Natural killer cell (primary cell): ENCODE results near the gene COQ9. TPM values are rescaled to one million over a fixed set of nuclear protein-coding genes. Genes with fewer than 3 reads are reported as not detected.

Source experiments
- ATAC-seq, 3 donors: fragments of 150-1000 bp in 2 of 3; fragments of 200-7000 bp in 1 of 3; cut with Tn5 transposase; 1 replicate in 1 of 3; 2 replicates in 2 of 3; pipeline ENCODE4 v1.10.0; 2021; ENCODE audit warnings: mild to moderate bottlenecking in 2 of 3, moderate library complexity in 2 of 3
- DNase-seq, 2 donors: peaks; one replicate each; pipeline versions ENCODE4 v3.0.0 to v3.0.0-alpha.2; 2013 to 2021; ENCODE audit warnings: mixed read lengths in 1 of 2
- H3K27ac ChIP-seq: one replicate; pipeline ENCODE4 v1.5.1; 2013; ENCODE audit warnings: mild to moderate bottlenecking, low read length
- H3K27me3 ChIP-seq: one replicate; pipeline ENCODE4 v1.6.1; 2013; ENCODE audit warnings: low read length; ENCODE audit not compliant: control insufficient read depth, insufficient read depth
- H3K36me3 ChIP-seq: one replicate; pipeline ENCODE4 v1.6.1; 2013; ENCODE audit warnings: low read length; ENCODE audit not compliant: control insufficient read depth, insufficient read depth
- H3K4me1 ChIP-seq: one replicate; pipeline ENCODE4 v1.6.1; 2013; ENCODE audit warnings: low read length; ENCODE audit not compliant: control insufficient read depth, insufficient read depth
- H3K4me3 ChIP-seq: one replicate; pipeline ENCODE4 v1.5.1; 2013; ENCODE audit warnings: low read length
- H3K9me3 ChIP-seq: one replicate; pipeline ENCODE4 v1.6.1; 2013; ENCODE audit warnings: low read length; ENCODE audit not compliant: control insufficient read depth, insufficient read depth
- H3K27ac Mint-ChIP-seq, 2 donors: one replicate each; pipeline ENCODE4 v1.8.0; 2022; ENCODE audit warnings: mild to moderate bottlenecking in 2 of 2, mixed read lengths in 2 of 2, moderate library complexity in 1 of 2
- H3K27me3 Mint-ChIP-seq, 2 donors: one replicate each; pipeline ENCODE4 v1.8.0; 2022; ENCODE audit warnings: low read depth in 2 of 2, mixed read lengths in 2 of 2
- H3K36me3 Mint-ChIP-seq: one replicate; pipeline ENCODE4 v1.8.0; 2022; ENCODE audit warnings: mixed read lengths
- H3K4me1 Mint-ChIP-seq, 2 donors: one replicate each; pipeline ENCODE4 v1.8.0; 2022; ENCODE audit warnings: mixed read lengths in 2 of 2
- H3K4me3 Mint-ChIP-seq: one replicate; pipeline ENCODE4 v1.8.0; 2022; ENCODE audit warnings: mild to moderate bottlenecking, moderate library complexity, mixed read lengths
- H3K9me3 Mint-ChIP-seq, 2 donors: one replicate each; pipeline ENCODE4 v1.8.0; 2022; ENCODE audit warnings: mixed read lengths in 2 of 2
- WGBS: methylation state at CpG from one replicate; pipeline ENCODE4 v1.1.7; 2013; ENCODE audit warnings: missing lambda C conversion rate; ENCODE audit not compliant: insufficient coverage; 5-methylcytosine and 5-hydroxymethylcytosine counted together
- intact Hi-C: fragments of 100-400 bp; cut with micrococcal nuclease; formaldehyde crosslinking; loops from one replicate; pipeline ENCODE4 v1.14.2; 2022
- total RNA-seq, 4 donors: library from RNA; stranded (reverse); fragments of 120-200 nt in 1 of 4; gene quantifications; one replicate each; pipeline versions ENCODE4 v1.2.3 to v1.2.4, GENCODE V29; 2013 to 2022
- TF ChIP-seq, protein P1 (sequence below): fragments of 200-600 bp; IDR thresholded peaks from one replicate; pipeline ENCODE4 v1.8.0; 2022; ENCODE audit warnings: antibody characterized with exemption

COQ9 gene
- total RNA-seq, 3 donors from 2014 or later (not counting 1 experiment from before 2014, with no cell fraction given) = 16.9 to 30.2 (median 18.3) TPM

GRCh38 chr16:57503366-57503765 lies 56.1 kb downstream of the COQ9 start:
- Mint-ChIP-seq H3K4me1 (peaks cover 0 to 10% of the 10 kb centered on the region in 2 donors), H3K9me3 (no peaks in the 10 kb centered on the region), H3K27me3 (no peaks in the 10 kb centered on the region), H3K4me3 (no peak overlapping the region), H3K27ac (no peak overlapping the region), H3K36me3 (no peaks in the 10 kb centered on the region)
- Histone ChIP-seq H3K27me3 (no peaks in the 10 kb centered on the region), H3K36me3 (no peaks in the 10 kb centered on the region), H3K9me3 (no peaks in the 10 kb centered on the region), H3K4me3 (no peak overlapping the region), H3K27ac (no peak overlapping the region), H3K4me1 (peaks cover 12% of the 10 kb centered on the region)
- WGBS = 92% methylated on average over 15 of the region's 15 CpGs
- no peak for ATAC-seq
- TF ChIP-seq, protein P1, sequence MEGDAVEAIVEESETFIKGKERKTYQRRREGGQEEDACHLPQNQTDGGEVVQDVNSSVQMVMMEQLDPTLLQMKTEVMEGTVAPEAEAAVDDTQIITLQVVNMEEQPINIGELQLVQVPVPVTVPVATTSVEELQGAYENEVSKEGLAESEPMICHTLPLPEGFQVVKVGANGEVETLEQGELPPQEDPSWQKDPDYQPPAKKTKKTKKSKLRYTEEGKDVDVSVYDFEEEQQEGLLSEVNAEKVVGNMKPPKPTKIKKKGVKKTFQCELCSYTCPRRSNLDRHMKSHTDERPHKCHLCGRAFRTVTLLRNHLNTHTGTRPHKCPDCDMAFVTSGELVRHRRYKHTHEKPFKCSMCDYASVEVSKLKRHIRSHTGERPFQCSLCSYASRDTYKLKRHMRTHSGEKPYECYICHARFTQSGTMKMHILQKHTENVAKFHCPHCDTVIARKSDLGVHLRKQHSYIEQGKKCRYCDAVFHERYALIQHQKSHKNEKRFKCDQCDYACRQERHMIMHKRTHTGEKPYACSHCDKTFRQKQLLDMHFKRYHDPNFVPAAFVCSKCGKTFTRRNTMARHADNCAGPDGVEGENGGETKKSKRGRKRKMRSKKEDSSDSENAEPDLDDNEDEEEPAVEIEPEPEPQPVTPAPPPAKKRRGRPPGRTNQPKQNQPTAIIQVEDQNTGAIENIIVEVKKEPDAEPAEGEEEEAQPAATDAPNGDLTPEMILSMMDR = no peak
- intact Hi-C loops = no loop called here
- DNase-seq = no peak

DNA sequence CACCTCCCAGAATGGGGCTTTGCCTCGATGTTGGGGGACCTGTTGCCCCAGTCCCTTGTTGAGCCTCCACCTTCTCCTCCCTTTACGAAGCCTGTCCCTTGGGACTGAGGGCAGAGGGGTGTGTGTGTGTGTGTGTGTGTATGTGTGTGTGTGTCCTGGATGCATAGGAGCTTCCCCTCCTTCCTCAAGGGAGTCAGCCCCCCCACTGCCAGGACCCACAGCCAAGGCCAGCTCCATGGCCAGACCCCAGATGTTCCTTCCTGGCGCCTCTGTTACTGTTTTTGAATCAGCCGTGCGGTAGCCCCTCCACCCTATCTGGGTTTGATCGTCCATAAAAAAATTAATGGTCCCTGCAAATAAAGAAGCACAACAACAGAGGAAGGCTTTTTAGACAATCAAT lies 56.7 kb downstream of the COQ9 start:
- TF ChIP-seq, protein P1 = no peak
- no peaks in the 10 kb centered on the region for H3K27me3 ChIP-seq
- Mint-ChIP-seq H3K9me3 (no peaks in the 10 kb centered on the region), H3K4me3 (no peak overlapping the region), H3K4me1 (peaks cover 0 to 10% of the 10 kb centered on the region in 2 donors), H3K36me3 (no peaks in the 10 kb centered on the region), H3K27ac (no peak overlapping the region), H3K27me3 (no peaks in the 10 kb centered on the region)
- peaks cover 12% of the 10 kb centered on the region for H3K4me1 ChIP-seq
- no peak overlapping the region for H3K4me3 ChIP-seq
- ATAC-seq (no peak), DNase-seq (no peak)
- WGBS = 84% methylated on average over 5 of the region's 6 CpGs
- intact Hi-C loops = no loop called here
- no peak overlapping the region for H3K27ac ChIP-seq
- no peaks in the 10 kb centered on the region for H3K36me3 ChIP-seq
- H3K9me3 ChIP-seq = no peaks in the 10 kb centered on the region

DNA sequence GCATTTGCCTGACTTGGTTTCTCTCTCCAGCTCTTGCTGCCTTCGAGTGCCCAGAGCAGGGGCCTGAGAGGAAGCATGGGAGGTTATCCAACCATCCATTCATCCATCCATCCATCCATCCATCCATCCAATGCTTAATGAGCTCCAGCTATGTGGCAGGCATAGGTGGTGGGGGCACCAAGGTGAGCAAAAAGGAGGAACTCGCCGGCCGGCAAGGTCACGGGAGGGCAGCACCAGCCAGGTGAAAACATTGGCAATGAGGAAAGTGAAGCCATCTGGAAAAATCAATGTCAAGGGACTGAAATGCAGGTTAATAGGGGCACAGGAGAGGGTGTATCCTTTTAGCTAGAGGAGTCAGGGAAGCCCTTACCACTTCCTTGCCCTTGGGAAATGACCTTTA lies 57.2 kb downstream of the COQ9 start:
- TF ChIP-seq, protein P1 = no peak
- WGBS = 90% methylated on average over 5 of the region's 5 CpGs
- Mint-ChIP-seq H3K9me3 (no peaks in the 10 kb centered on the region), H3K27ac (no peak overlapping the region), H3K27me3 (no peaks in the 10 kb centered on the region), H3K4me1 (peaks cover 0 to 10% of the 10 kb centered on the region in 2 donors), H3K36me3 (no peaks in the 10 kb centered on the region), H3K4me3 (no peak overlapping the region)
- Histone ChIP-seq H3K4me1 (peaks cover 12% of the 10 kb centered on the region), H3K4me3 (no peak overlapping the region), H3K27me3 (no peaks in the 10 kb centered on the region), H3K36me3 (no peaks in the 10 kb centered on the region), H3K9me3 (no peaks in the 10 kb centered on the region), H3K27ac (no peak overlapping the region)
- DNase-seq (no peak), ATAC-seq (no peak)
- intact Hi-C loops = no loop called here

DNA sequence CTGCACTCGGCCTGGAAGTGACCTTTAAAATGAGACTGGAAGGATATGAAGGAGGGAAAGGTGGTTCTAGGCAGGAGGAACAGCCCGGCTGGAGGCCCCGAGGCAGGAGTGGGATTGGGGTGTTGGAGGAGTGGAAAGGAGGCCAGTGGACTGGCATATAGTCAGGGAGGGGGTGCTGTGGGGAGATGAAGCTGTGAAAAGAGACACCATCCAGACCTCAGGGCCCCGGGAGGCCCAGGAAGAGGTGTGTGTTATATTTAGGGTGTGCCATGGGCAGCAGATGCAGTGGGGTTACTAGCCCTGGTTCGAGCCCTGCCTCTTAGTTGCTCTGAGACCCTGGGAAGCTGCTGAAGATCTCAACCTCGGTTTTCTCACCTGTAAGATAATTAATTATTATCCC lies 57.9 kb downstream of the COQ9 start:
- H3K27me3 ChIP-seq = no peaks in the 10 kb centered on the region
- H3K9me3 ChIP-seq = no peaks in the 10 kb centered on the region
- ATAC-seq = no peak
- H3K4me1 ChIP-seq = peaks cover 9% of the 10 kb centered on the region
- H3K27ac ChIP-seq = no peak overlapping the region
- Mint-ChIP-seq H3K4me3 (no peak overlapping the region), H3K36me3 (no peaks in the 10 kb centered on the region), H3K27me3 (no peaks in the 10 kb centered on the region), H3K4me1 (peaks cover 0 to 10% of the 10 kb centered on the region in 2 donors), H3K9me3 (no peaks in the 10 kb centered on the region), H3K27ac (no peak overlapping the region)
- H3K4me3 ChIP-seq = no peak overlapping the region
- DNase-seq = no peak
- intact Hi-C loops = no loop called here
- WGBS = 72% methylated on average over 6 of the region's 6 CpGs
- H3K36me3 ChIP-seq = no peaks in the 10 kb centered on the region
- TF ChIP-seq, protein P1 = no peak
